Hematopoietic multipotent progenitor cell (in vitro differentiated cells): ENCODE measurements around the gene CARNS1. TPM values are rescaled to one million over a fixed set of nuclear protein-coding genes. Genes with fewer than 3 reads are reported as not detected.
A peak's percentile ranks its signal among the peaks of the same experiment; 100 is the strongest.

Experiments used
- DNase-seq, 3 donors: peaks; one replicate each; pipeline ENCODE4 v3.0.0-alpha.2; 2011 to 2015; ENCODE audit warnings: low read depth in 2 of 3, low spot score in 2 of 3
- total RNA-seq: library from RNA; depleted of rRNA; stranded (reverse); fragments of >200 nt; gene quantifications from one replicate; pipeline ENCODE4 v1.2.3, GENCODE V29; 2012

CARNS1 gene
- total RNA-seq, 1 donor, result 3.0 TPM

GRCh38 chr11:67409261-67409666 is 6.2 kb upstream of the CARNS1 start:
- DNase-seq, result peak in 2 of 3 donors; percentile 76 to 88

GRCh38 chr11:67409781-67410368 is 5.6 kb upstream of the CARNS1 start:
- DNase-seq, result no peak

GRCh38 chr11:67410369-67410831 is 5.1 kb upstream of the CARNS1 start:
- DNase-seq, result no peak

GRCh38 chr11:67410984-67411784 is 4.3 kb upstream of the CARNS1 start:
- no peak for DNase-seq

- no peak for DNase-seq
Measured at GRCh38 chr11:67411785-67412152, 3.7 kb upstream of the CARNS1 start.

- DNase-seq, result no peak
Measured at GRCh38 chr11:67412495-67413179, 2.8 kb upstream of the CARNS1 start.

- DNase-seq, result no peak
Measured at GRCh38 chr11:67413266-67413849, 2.1 kb upstream of the CARNS1 start.

GRCh38 chr11:67416416-67417335 is 1.2 kb downstream of the CARNS1 start:
- peak in 2 of 3 donors; percentile 58 to 67 for DNase-seq

GRCh38 chr11:67417425-67417824 is 1.9 kb downstream of the CARNS1 start:
- no peak for DNase-seq

GRCh38 chr11:67418476-67419281 is 3.2 kb downstream of the CARNS1 start:
- DNase-seq, result peak in 2 of 3 donors; percentile 70 to 86

- DNase-seq, result no peak
Measured at GRCh38 chr11:67419325-67420049, 4.0 kb downstream of the CARNS1 start.

GRCh38 chr11:67420147-67420645 is 4.7 kb downstream of the CARNS1 start:
- DNase-seq, result no peak

GRCh38 chr11:67420646-67421429 is 5.4 kb downstream of the CARNS1 start:
- DNase-seq, result peak; percentile 95 to 96 (median 95)

GRCh38 chr11:67421430-67422031 is 6.1 kb downstream of the CARNS1 start:
- DNase-seq, result no peak

GRCh38 chr11:67422891-67423290 is 7.4 kb downstream of the CARNS1 start:
- no peak for DNase-seq

- no peak for DNase-seq
Measured at GRCh38 chr11:67423466-67423865, 8.0 kb downstream of the CARNS1 start.

GRCh38 chr11:67423891-67424613 is 8.6 kb downstream of the CARNS1 start:
- no peak for DNase-seq
